ENCODE results near the gene CAT. TPM values are rescaled to one million over a fixed set of nuclear protein-coding genes. Genes with fewer than 3 reads are reported as not detected.
A peak's percentile ranks its signal among the peaks of the same experiment; 100 is the strongest.

Gene CAT
- polyA plus RNA-seq, 1 of the 3 experiments (the other 2 are of a cell fraction) = 26.6 TPM

DNA sequence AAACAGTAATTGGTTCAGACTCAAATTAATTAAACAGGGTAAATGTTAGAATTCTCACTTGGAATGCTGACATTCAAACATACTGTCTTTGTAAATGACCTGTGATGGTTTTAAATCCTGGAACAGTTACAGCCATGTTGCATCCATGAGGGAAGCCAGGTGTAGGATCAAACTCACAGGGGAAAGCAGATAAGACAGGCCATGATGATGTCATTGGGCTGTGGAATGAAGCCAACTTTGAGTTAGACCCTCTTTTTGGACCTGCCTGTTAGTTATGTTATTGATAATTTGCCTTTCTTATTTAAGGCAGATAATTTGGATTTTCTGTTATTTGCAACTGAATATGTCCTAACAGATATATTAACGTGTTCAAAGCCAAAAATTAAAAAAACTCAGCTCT is 41.6 kb upstream of the CAT start:
- H3K27ac ChIP-seq (ENCODE audit: low read depth in 2 of 2, low read length in 1 of 2) = no peak overlapping the region
- DNase-seq = peak; percentile 33
- WGBS (ENCODE audit: low lambda C conversion rate) = 56% methylated on average over 1 of the region's 1 CpG
- H3K9me2 ChIP-seq = no peaks in the 10 kb centered on the region
- TF ChIP-seq FOSL2 (IDR thresholded peaks at IDR 0.05; ENCODE audit: borderline replicate concordance, low read depth) = no peak
- TF ChIP-seq GATA2 (CRISPR knock-in tag; IDR thresholded peaks at IDR 0.05) = no peak
- no peak for TF ChIP-seq MXI1 (IDR thresholded peaks at IDR 0.05; ENCODE audit: low read depth, low read length)
- TF ChIP-seq, protein P1, sequence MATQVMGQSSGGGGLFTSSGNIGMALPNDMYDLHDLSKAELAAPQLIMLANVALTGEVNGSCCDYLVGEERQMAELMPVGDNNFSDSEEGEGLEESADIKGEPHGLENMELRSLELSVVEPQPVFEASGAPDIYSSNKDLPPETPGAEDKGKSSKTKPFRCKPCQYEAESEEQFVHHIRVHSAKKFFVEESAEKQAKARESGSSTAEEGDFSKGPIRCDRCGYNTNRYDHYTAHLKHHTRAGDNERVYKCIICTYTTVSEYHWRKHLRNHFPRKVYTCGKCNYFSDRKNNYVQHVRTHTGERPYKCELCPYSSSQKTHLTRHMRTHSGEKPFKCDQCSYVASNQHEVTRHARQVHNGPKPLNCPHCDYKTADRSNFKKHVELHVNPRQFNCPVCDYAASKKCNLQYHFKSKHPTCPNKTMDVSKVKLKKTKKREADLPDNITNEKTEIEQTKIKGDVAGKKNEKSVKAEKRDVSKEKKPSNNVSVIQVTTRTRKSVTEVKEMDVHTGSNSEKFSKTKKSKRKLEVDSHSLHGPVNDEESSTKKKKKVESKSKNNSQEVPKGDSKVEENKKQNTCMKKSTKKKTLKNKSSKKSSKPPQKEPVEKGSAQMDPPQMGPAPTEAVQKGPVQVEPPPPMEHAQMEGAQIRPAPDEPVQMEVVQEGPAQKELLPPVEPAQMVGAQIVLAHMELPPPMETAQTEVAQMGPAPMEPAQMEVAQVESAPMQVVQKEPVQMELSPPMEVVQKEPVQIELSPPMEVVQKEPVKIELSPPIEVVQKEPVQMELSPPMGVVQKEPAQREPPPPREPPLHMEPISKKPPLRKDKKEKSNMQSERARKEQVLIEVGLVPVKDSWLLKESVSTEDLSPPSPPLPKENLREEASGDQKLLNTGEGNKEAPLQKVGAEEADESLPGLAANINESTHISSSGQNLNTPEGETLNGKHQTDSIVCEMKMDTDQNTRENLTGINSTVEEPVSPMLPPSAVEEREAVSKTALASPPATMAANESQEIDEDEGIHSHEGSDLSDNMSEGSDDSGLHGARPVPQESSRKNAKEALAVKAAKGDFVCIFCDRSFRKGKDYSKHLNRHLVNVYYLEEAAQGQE (IDR thresholded peaks at IDR 0.05; ENCODE audit: low read depth, low read length) = no peak
- no peak for TF ChIP-seq TAF1 (IDR thresholded peaks at IDR 0.05; ENCODE audit: borderline replicate concordance, low read depth, low read length)
- no peak for TF ChIP-seq USF1 (IDR thresholded peaks at IDR 0.05; ENCODE audit: borderline replicate concordance, low read depth)
- no peak for TF ChIP-seq CTCF (IDR thresholded peaks at IDR 0.05)
- no peak for TF ChIP-seq JUND (IDR thresholded peaks at IDR 0.05)
- TF ChIP-seq TEAD4 (IDR thresholded peaks at IDR 0.05; ENCODE audit: borderline replicate concordance, insufficient read depth) = no peak
- TF ChIP-seq, protein P2, sequence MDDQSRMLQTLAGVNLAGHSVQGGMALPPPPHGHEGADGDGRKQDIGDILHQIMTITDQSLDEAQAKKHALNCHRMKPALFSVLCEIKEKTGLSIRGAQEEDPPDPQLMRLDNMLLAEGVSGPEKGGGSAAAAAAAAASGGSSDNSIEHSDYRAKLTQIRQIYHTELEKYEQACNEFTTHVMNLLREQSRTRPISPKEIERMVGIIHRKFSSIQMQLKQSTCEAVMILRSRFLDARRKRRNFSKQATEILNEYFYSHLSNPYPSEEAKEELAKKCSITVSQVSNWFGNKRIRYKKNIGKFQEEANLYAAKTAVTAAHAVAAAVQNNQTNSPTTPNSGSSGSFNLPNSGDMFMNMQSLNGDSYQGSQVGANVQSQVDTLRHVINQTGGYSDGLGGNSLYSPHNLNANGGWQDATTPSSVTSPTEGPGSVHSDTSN (IDR thresholded peaks at IDR 0.05) = no peak
- H2AFZ ChIP-seq (ENCODE audit: low read depth) = no peak overlapping the region
- H3K4me2 ChIP-seq = no peak overlapping the region
- H3F3A ChIP-seq (replicated peaks; ENCODE audit: insufficient read depth) = no peaks in the 10 kb centered on the region
- H3K36me3 ChIP-seq (replicated peaks in 1 of 2; ENCODE audit: control insufficient read depth in 1 of 2, insufficient read depth in 2 of 2, low read length in 1 of 2) = no peaks in the 10 kb centered on the region
- H3K4me3 ChIP-seq (ENCODE audit: low read depth in 2 of 2, low read length in 1 of 2) = no peak overlapping the region
- peaks cover 0 to 22% of the 10 kb centered on the region in 2 experiments; a peak in 2 of 4 replicates for H3K4me1 ChIP-seq (ENCODE audit: control insufficient read depth in 1 of 2, insufficient read depth in 2 of 2, low read depth in 1 of 2, low read length in 1 of 2)
- H4K20me1 ChIP-seq (ENCODE audit: insufficient read depth) = no peaks in the 10 kb centered on the region
- no peaks in the 10 kb centered on the region for H3K79me2 ChIP-seq (ENCODE audit: insufficient read depth)
- ChIA-PET CTCF (interaction anchor here (0.9 kb wide), 1 partner anchor 95 kb away, joined by 3 read pairs; no protein-coding TSS in a partner anchor), POLR2A (no interaction called here)
- H3K9me3 ChIP-seq = no peaks in the 10 kb centered on the region; the same call in 1 of the 2 replicates
- no peaks in the 10 kb centered on the region for H3K27me3 ChIP-seq (ENCODE audit: insufficient read depth)
- H3K9ac ChIP-seq = no peak overlapping the region
